ENCODE measurements around the gene KCNE4.

DNA sequence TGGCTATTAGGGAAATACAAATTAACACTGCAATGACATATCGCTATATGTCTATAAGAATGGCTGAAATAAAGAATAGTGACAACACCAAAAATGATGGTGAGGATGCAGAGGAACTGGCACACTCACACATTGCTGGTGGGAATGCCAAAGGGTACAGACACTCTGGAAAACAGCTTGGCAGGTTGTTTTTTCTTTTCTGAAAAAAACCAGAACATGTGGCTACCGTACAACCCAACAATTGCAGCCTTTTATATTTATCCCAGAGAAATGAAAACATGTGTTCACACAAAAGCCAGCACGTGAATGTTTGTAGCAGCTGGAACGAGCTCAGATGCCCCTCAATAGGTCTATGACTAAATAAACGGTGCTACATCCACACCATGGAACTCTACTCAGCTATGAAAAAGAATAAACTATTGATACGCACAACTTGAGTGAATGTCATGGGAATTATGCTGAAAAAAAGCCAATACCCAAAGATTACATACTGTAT is 45.9 kb downstream of the KCNE4 start:
- TF ChIP-seq, protein P1, sequence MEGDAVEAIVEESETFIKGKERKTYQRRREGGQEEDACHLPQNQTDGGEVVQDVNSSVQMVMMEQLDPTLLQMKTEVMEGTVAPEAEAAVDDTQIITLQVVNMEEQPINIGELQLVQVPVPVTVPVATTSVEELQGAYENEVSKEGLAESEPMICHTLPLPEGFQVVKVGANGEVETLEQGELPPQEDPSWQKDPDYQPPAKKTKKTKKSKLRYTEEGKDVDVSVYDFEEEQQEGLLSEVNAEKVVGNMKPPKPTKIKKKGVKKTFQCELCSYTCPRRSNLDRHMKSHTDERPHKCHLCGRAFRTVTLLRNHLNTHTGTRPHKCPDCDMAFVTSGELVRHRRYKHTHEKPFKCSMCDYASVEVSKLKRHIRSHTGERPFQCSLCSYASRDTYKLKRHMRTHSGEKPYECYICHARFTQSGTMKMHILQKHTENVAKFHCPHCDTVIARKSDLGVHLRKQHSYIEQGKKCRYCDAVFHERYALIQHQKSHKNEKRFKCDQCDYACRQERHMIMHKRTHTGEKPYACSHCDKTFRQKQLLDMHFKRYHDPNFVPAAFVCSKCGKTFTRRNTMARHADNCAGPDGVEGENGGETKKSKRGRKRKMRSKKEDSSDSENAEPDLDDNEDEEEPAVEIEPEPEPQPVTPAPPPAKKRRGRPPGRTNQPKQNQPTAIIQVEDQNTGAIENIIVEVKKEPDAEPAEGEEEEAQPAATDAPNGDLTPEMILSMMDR (IDR thresholded peaks at IDR 0.05; ENCODE audit: low read length): no peak
- TF ChIP-seq EZH2phosphoT487 (IDR thresholded peaks at IDR 0.05; ENCODE audit: low read length): no peak
